GM10266 (cell line): ENCODE measurements around the gene ADAMTS2.

ENCODE experiments used
- DNase-seq: peaks from one replicate; pipeline ENCODE4 v3.0.0; 2012; ENCODE audit errors: extremely low spot score
- CTCF ChIP-seq: IDR thresholded peaks from 2 replicates; pipeline ENCODE4 v1.5.1; 2012; ENCODE audit warnings: mild to moderate bottlenecking, low read depth; ENCODE audit not compliant: control insufficient read depth, insufficient read depth; ENCODE audit errors: missing control alignments

The ADAMTS2 gene

GRCh38 chr5:179375831-179376365 is 30.6 kb upstream of the ADAMTS2 start:
- no peak for TF ChIP-seq CTCF
- no peak for DNase-seq

GRCh38 chr5:179375236-179375685 is 30.0 kb upstream of the ADAMTS2 start:
- TF ChIP-seq CTCF: no peak
- no peak for DNase-seq

GRCh38 chr5:179374506-179375235 is 29.4 kb upstream of the ADAMTS2 start:
- no peak for TF ChIP-seq CTCF
- DNase-seq: no peak

DNA sequence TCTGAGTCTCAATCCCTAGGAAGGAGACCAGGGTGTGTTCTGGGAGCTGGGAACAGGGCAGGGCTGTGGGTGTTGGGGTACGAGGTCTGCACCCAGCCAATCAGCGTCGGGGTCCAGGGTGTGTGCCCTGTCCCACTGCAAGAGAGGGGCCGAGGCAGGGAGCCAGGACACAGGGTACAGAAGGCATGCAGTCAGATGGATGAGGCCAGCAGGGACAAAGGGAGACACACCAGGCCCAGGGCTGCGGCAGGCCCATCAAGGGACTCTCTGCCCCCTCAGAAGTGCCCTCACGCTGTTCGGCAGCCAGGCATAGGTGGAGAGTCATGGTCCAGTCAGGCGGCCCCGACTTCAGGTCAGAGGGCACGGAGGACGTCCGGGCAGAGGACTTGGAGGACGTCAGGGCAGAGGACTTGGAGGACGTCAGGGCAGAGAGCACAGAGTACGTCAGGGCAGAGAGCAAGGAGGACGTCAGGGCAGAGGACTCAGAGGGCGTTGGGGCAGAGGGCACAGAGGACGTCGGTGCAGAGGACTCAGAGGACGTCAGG is 28.8 kb upstream of the ADAMTS2 start:
- no peak for TF ChIP-seq CTCF
- no peak for DNase-seq

- no peak for TF ChIP-seq CTCF
Observed at GRCh38 chr5:179373101-179373934, 28.1 kb upstream of the ADAMTS2 start.

DNA sequence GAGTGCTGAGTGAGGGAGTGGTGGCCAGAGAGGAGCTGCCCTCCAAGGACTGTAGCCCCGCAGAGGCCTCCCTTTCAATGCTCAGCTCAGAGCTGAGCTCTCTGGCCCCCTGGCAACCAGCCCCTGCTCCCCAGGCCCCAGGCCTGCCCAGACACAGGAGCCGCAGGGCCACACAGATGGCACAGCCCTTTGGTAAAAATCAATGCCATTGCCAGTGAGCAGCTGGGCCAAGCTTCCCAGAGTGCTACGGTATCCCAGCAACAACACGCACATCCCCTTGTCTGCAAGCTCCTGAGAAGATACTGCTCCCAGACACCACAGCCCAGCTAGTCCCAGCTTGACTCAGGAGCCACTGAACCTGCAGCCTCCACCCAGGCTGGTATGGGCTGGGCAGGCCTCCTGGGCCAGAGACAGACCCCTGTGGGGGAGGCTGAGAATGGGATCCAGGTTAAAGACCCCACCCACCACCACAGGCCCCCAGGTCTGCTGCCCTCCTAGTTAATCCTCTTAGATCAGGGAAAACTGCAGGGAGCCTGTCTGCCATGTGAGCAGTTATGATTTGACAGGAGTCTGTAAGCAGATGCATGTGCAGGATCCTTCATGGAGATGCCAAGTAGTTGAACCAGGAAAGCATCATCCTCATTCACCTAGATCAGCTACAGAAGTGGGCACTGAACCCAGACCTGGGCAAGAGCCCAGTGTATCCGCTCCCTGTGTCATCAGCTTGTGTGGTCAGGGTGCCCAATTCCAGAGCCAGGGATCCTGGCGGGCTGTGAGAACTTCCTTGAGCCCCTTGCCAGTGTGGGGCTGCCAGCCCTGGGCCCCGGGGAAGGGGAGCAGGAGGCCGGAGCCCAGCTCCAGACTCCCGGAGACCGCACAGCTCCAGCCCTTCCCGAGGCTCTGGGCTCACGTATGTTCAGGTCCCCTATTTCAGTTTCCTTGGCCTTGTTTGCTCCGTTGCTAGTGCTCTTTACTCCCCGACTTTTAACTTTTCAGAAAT is 26.7 kb upstream of the ADAMTS2 start:
- no peak for TF ChIP-seq CTCF
- DNase-seq: no peak

More at GRCh38 chr5:179373101-179373934, 28.1 kb upstream of the ADAMTS2 start:
- no peak for DNase-seq
